Measurements from ENCODE around the gene SNTG2.

- TF ChIP-seq CTCF (IDR thresholded peaks at IDR 0.05) (no peak), POLR2A (IDR thresholded peaks at IDR 0.05) (no peak)
Measured at GRCh38 chr2:908568-908967, 42.1 kb upstream of the SNTG2 start.
